Neural progenitor cell (in vitro differentiated cells): Measurements from ENCODE around the gene BARD1.

Experiments
- EZH2 ChIP-seq: fragments of 200-600 bp; sonication (generic); IDR thresholded peaks from 2 replicates; pipeline ENCODE4 v1.6.1; 2017; ENCODE audit warnings: antibody characterized with exemption, mild to moderate bottlenecking, moderate library complexity
- EZH2phosphoT487 ChIP-seq: fragments of 200-600 bp; sonication (generic); IDR thresholded peaks from 2 replicates; pipeline ENCODE4 v1.6.1; 2017; ENCODE audit warnings: antibody characterized with exemption
- TF ChIP-seq, protein P1 (sequence below): fragments of 200-600 bp; sonication (generic); IDR thresholded peaks from 2 replicates; pipeline ENCODE4 v1.5.1; 2017; ENCODE audit warnings: antibody characterized with exemption, mild to moderate bottlenecking

DNA sequence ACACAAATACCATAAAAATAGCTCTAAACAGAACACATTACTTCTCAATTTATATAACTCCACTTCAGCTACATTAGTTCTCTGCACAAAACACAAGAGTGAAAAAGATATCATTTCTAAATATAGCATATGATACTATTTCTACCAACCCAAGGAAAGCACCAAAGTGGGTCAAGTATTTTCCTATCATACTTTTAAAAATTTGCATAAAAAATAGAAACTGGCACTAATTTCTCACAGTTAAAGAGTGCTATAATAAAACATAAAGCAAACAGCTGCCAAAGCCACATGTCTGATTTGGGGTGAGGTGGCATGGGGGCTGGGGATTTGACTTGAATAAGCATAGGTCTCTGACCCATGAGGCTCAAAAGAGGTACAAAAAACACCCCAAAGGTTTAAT lies 61.5 kb downstream of the BARD1 start:
- TF ChIP-seq, protein P1, sequence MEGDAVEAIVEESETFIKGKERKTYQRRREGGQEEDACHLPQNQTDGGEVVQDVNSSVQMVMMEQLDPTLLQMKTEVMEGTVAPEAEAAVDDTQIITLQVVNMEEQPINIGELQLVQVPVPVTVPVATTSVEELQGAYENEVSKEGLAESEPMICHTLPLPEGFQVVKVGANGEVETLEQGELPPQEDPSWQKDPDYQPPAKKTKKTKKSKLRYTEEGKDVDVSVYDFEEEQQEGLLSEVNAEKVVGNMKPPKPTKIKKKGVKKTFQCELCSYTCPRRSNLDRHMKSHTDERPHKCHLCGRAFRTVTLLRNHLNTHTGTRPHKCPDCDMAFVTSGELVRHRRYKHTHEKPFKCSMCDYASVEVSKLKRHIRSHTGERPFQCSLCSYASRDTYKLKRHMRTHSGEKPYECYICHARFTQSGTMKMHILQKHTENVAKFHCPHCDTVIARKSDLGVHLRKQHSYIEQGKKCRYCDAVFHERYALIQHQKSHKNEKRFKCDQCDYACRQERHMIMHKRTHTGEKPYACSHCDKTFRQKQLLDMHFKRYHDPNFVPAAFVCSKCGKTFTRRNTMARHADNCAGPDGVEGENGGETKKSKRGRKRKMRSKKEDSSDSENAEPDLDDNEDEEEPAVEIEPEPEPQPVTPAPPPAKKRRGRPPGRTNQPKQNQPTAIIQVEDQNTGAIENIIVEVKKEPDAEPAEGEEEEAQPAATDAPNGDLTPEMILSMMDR: no peak
- no peak for TF ChIP-seq EZH2phosphoT487
- TF ChIP-seq EZH2: no peak
